SU-DHL-6 (cell line): Measurements from ENCODE around the gene TMEM25.

Source experiments
- CTCF ChIP-seq: fragments of 200-600 bp; sonication (generic); IDR thresholded peaks from one replicate; pipeline ENCODE4 v1.5.1; 2017; ENCODE audit warnings: antibody characterized with exemption, mild to moderate bottlenecking, low read length, moderate library complexity; ENCODE audit not compliant: insufficient read depth, poor library complexity, severe bottlenecking
- EZH2phosphoT487 ChIP-seq: fragments of 200-600 bp; sonication (generic), shearing (Covaris generic); conservative IDR thresholded peaks from 2 replicates; pipeline ENCODE4 v1.6.1; 2018; ENCODE audit warnings: mild to moderate bottlenecking, antibody characterized with exemption, low read length, moderate library complexity, mixed read lengths

DNA sequence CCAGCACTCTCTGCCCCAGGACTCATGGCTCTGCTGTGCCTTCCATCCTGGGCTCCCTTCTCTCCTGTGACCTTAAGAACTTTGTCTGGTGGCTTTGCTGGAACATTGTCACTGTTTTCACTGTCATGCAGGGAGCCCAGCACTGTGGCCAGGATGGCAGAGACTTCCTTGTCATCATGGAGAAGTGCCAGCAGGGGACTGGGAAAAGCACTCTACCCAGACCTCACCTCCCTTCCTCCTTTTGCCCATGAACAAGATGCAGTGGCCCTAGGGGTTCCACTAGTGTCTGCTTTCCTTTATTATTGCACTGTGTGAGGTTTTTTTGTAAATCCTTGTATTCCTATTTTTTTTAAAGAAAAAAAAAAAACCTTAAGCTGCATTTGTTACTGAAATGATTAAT lies 6.6 kb upstream of the TMEM25 start:
- no peak for TF ChIP-seq CTCF
- no peak for TF ChIP-seq EZH2phosphoT487
